AG10803 (cell line): ENCODE data around the gene SLC7A8.

Source experiments
- DNase-seq: peaks from one replicate; pipeline ENCODE4 v3.0.0; 2010; ENCODE audit warnings: low read depth
- H3K4me3 ChIP-seq: 2 replicates; pipeline ENCODE4 v1.5.1; 2011; ENCODE audit warnings: mild to moderate bottlenecking, low read length, control low read depth
- CTCF ChIP-seq: conservative IDR thresholded peaks from 2 replicates; pipeline ENCODE4 v1.5.1; 2011; ENCODE audit warnings: mild to moderate bottlenecking, low read length, control low read depth, inconsistent platforms

The SLC7A8 gene

GRCh38 chr14:23105348-23105824 lies 78.1 kb downstream of the SLC7A8 start:
- no peak for DNase-seq
- no peak for TF ChIP-seq CTCF
- no peak overlapping the region for H3K4me3 ChIP-seq

- TF ChIP-seq CTCF, result no peak
- DNase-seq, result no peak
- no peak within 1 kb of the TSS for H3K4me3 ChIP-seq
These were observed 78.7 kb downstream of the SLC7A8 start, which contains the start of gene CIROP for GRCh38 chr14:23104591-23105347. CIROP (minus strand) TSS chr14:23104989; CDS start chr14:23104920, 69 bp downstream.

- H3K4me3 ChIP-seq, result no peak overlapping the region
- no peak for TF ChIP-seq CTCF
- DNase-seq, result no peak
These were observed 79.3 kb downstream of the SLC7A8 start for GRCh38 chr14:23104070-23104590.

GRCh38 chr14:23103581-23103980 lies 79.9 kb downstream of the SLC7A8 start:
- no peak overlapping the region for H3K4me3 ChIP-seq
- no peak for DNase-seq
- TF ChIP-seq CTCF, result no peak

- TF ChIP-seq CTCF, result no peak
- DNase-seq, result no peak
- no peak overlapping the region for H3K4me3 ChIP-seq
These were observed 80.7 kb downstream of the SLC7A8 start for GRCh38 chr14:23102801-23103200.

- no peak for DNase-seq
- no peak overlapping the region for H3K4me3 ChIP-seq
- TF ChIP-seq CTCF, result no peak
These were observed 81.4 kb downstream of the SLC7A8 start for GRCh38 chr14:23101986-23102625.
